Endothelial cell of umbilical vein (primary cell): ENCODE measurements around the gene FSIP1. TPM values are rescaled to one million over a fixed set of nuclear protein-coding genes. Genes with fewer than 3 reads are reported as not detected.
A peak's percentile ranks its signal among the peaks of the same experiment; 100 is the strongest.

Experiments
- BruUV-seq: library from RNA; stranded (reverse); fragments of 400-500 nt; replicated peaks from 2 replicates; lab custom pipeline; 2021; lab: Mats Ljungman, UMichigan
- CTCF ChIA-PET: fragments of 300-600, 350-600 bp; sonication (Branson Sonifier 250); formaldehyde crosslinking; loops from one replicate; lab custom pipeline; 2021; ENCODE audit warnings: antibody characterized with exemption, inconsistent platforms; lab: Charles Lee
- POLR2A ChIA-PET: fragments of 300-600, 350-600 bp; sonication (Branson Sonifier 250); formaldehyde crosslinking; loops from one replicate; lab custom pipeline; 2021; ENCODE audit warnings: antibody characterized with exemption, inconsistent platforms; lab: Charles Lee
- DNase-seq: peaks from one replicate; pipeline ENCODE4 v3.0.0-alpha.2; 2011; ENCODE audit warnings: low read depth, low spot score
- FAIRE-seq: peaks from 2 replicates; lab custom pipeline; 2011; peaks lifted over from hg19 to GRCh38; lab: Jason Lieb, UNC
- H2AFZ ChIP-seq: 2 replicates; pipeline ENCODE4 v1.6.0; 2012; ENCODE audit warnings: low read depth, low read length, control low read depth, inconsistent platforms
- H3K27ac ChIP-seq: 2 replicates; pipeline ENCODE4 v1.5.1; 2011; ENCODE audit warnings: low read depth, mild to moderate bottlenecking, control low read depth, low read length, moderate library complexity; ENCODE audit not compliant: insufficient read depth
- H3K27me3 ChIP-seq, 2 experiments: 2 replicates each; pipeline versions ENCODE4 v1.6.0 to v1.6.1; 2011; ENCODE audit warnings: low read length in 2 of 2, mixed read lengths in 1 of 2; ENCODE audit not compliant: control insufficient read depth in 2 of 2, insufficient read depth in 2 of 2
- H3K36me3 ChIP-seq, 2 experiments: 2 replicates in 1 of 2; 3 replicates in 1 of 2; pipeline ENCODE4 v1.5.1; 2011; ENCODE audit warnings: low read length in 2 of 2, mild to moderate bottlenecking in 1 of 2, moderate library complexity in 1 of 2; ENCODE audit not compliant: control insufficient read depth in 2 of 2, insufficient read depth in 2 of 2; ENCODE audit errors: extremely low read depth in 1 of 2
- H3K4me1 ChIP-seq: 3 replicates; pipeline ENCODE4 v1.5.1; 2011; ENCODE audit warnings: mild to moderate bottlenecking, low read length; ENCODE audit not compliant: control insufficient read depth, insufficient read depth; ENCODE audit errors: extremely low read depth
- H3K4me2 ChIP-seq: 2 replicates; pipeline ENCODE4 v1.6.1; 2011; ENCODE audit warnings: low read length, control low read depth, mixed read lengths; ENCODE audit not compliant: insufficient read depth
- H3K4me3 ChIP-seq, 3 experiments: fragments of 200-600 bp in 1 of 3; sonication (generic), shearing (Covaris generic) in 1 of 3; replicated peaks in 1 of 3; 2 replicates each; pipeline ENCODE4 v1.5.1; 2011 to 2016; ENCODE audit warnings: control low read depth in 3 of 3, low read length in 3 of 3, mild to moderate bottlenecking in 2 of 3, inconsistent platforms in 1 of 3, low read depth in 1 of 3, moderate library complexity in 1 of 3; ENCODE audit not compliant: insufficient read depth in 1 of 3
- H3K79me2 ChIP-seq: 2 replicates; pipeline ENCODE4 v1.6.0; 2012; ENCODE audit warnings: low read length, inconsistent platforms; ENCODE audit not compliant: control insufficient read depth, insufficient read depth
- H3K9ac ChIP-seq: replicated peaks from 2 replicates; pipeline ENCODE3; 2011; ENCODE audit warnings: low read length, control low read depth; ENCODE audit not compliant: insufficient read depth; ENCODE audit errors: extremely low read depth
- H3K9me1 ChIP-seq: replicated peaks from 3 replicates; pipeline ENCODE4 v1.6.0; 2011; ENCODE audit warnings: mild to moderate bottlenecking, low read length; ENCODE audit not compliant: control insufficient read depth, insufficient read depth; ENCODE audit errors: extremely low read depth
- H3K9me3 ChIP-seq: replicated peaks from 2 replicates; pipeline ENCODE4 v1.5.1; 2012; ENCODE audit warnings: low read length, inconsistent platforms; ENCODE audit not compliant: control insufficient read depth, insufficient read depth
- H4K20me1 ChIP-seq: replicated peaks from 2 replicates; pipeline ENCODE3; 2011; ENCODE audit warnings: mild to moderate bottlenecking, low read length; ENCODE audit not compliant: control insufficient read depth, insufficient read depth; ENCODE audit errors: extremely low read depth
- EZH2 ChIP-seq: IDR thresholded peaks from 2 replicates; pipeline ENCODE4 v1.6.1; 2012; ENCODE audit warnings: borderline replicate concordance, low read depth, mild to moderate bottlenecking, moderate library complexity, low read length, inconsistent platforms; ENCODE audit not compliant: severe bottlenecking
- FOS ChIP-seq: IDR thresholded peaks from 2 replicates; pipeline ENCODE4 v1.6.1; 2011; ENCODE audit warnings: mild to moderate bottlenecking, low read length, moderate library complexity, borderline replicate concordance; ENCODE audit not compliant: insufficient read depth
- GATA2 ChIP-seq: IDR thresholded peaks from 2 replicates; pipeline ENCODE4 v1.7.0; 2011; ENCODE audit warnings: low read depth, mild to moderate bottlenecking, moderate library complexity, mixed read lengths, low read length; ENCODE audit not compliant: insufficient read length, insufficient read depth
- JUN ChIP-seq: IDR thresholded peaks from 2 replicates; pipeline ENCODE4 v1.6.1; 2011; ENCODE audit warnings: borderline replicate concordance, low read depth; ENCODE audit not compliant: insufficient read length, insufficient read depth
- MYC ChIP-seq: IDR thresholded peaks from one replicate; pipeline ENCODE4 v1.6.1; 2011; ENCODE audit warnings: mild to moderate bottlenecking, low read depth, low read length
- POLR2A ChIP-seq: IDR thresholded peaks from 2 replicates; pipeline ENCODE4 v1.6.1; 2012; ENCODE audit warnings: low read depth, mild to moderate bottlenecking, control low read depth, low read length
- POLR2AphosphoS5 ChIP-seq: IDR thresholded peaks from 2 replicates; pipeline ENCODE4 v1.6.1; 2012; ENCODE audit warnings: low read depth, mild to moderate bottlenecking, control low read depth, low read length, moderate library complexity; ENCODE audit not compliant: insufficient read depth
- dilution Hi-C: fragments of 300-500 bp; cut with MboI; formaldehyde crosslinking; loops from one replicate; pipeline ENCODE4 v1.15.0; 2019; ENCODE audit warnings: low sequenced_read_pairs; ENCODE audit not compliant: extremely low pct_ligation_motif_present
- intact Hi-C: fragments of 100-400 bp; cut with micrococcal nuclease; formaldehyde crosslinking; loops from one replicate; pipeline ENCODE4 v1.10.0; 2022
- polyA plus RNA-seq, 4 experiments: library from polyadenylated mRNA; depleted of rRNA in 3 of 4; stranded (reverse) in 3 of 4; unstranded in 1 of 4; fragments of >200 nt; gene quantifications; 2 replicates each; pipeline versions ENCODE4 v1.2.1 to v1.2.3, GENCODE V29; 2011 to 2012; ENCODE audit warnings: missing spikeins in 1 of 4
- total RNA-seq: library from RNA; stranded (reverse); gene quantifications from 2 replicates; pipeline ENCODE4 v1.2.3, GENCODE V29; 2021
- TF ChIP-seq, protein P1 (sequence below), 2 donors: IDR thresholded peaks; 1 replicate in 1 of 2; 2 replicates in 1 of 2; pipeline ENCODE4 v1.5.1; 2011; ENCODE audit warnings: low read length in 2 of 2, mild to moderate bottlenecking in 2 of 2, moderate library complexity in 2 of 2, control low read depth in 1 of 2, inconsistent platforms in 1 of 2, low read depth in 1 of 2; ENCODE audit not compliant: insufficient read depth in 1 of 2; ENCODE audit errors: extremely low read depth in 1 of 2
- TF ChIP-seq, protein P2 (sequence below): IDR thresholded peaks from 2 replicates; pipeline ENCODE4 v1.6.1; 2011; ENCODE audit not compliant: insufficient read depth, insufficient read length

FSIP1 gene
- total and polyA plus RNA-seq, 2 donors (not counting 3 experiments of a cell fraction or from before 2014, with no cell fraction given): 0.23 to 1.1 TPM

- Histone ChIP-seq H4K20me1 (no peaks in the 10 kb centered on the region), H3K9me3 (no peaks in the 10 kb centered on the region), H3K27me3 (no peaks in the 10 kb centered on the region), H3K4me3 (no peak overlapping the region), H3K27ac (no peak overlapping the region), H3K4me2 (no peak overlapping the region), H3K9ac (no peak overlapping the region), H3K4me1 (peaks cover 14% of the 10 kb centered on the region), H3K9me1 (no peaks in the 10 kb centered on the region), H3K79me2 (peaks cover 5% of the 10 kb centered on the region), H2AFZ (no peak overlapping the region), H3K36me3 (no peaks in the 10 kb centered on the region)
- DNase-seq: no peak
- dilution Hi-C loops: no loop called here
- POLR2A ChIA-PET: no interaction called here
- FAIRE-seq: no peak
- BruUV-seq: no TSS peak
- CTCF ChIA-PET: interaction anchor here (0.6 kb wide), 1 partner anchor 160 kb away, joined by 4 read pairs; no protein-coding TSS in a partner anchor
- intact Hi-C loops: no loop called here
- no peak for TF ChIP-seq JUN
- TF ChIP-seq, protein P1, sequence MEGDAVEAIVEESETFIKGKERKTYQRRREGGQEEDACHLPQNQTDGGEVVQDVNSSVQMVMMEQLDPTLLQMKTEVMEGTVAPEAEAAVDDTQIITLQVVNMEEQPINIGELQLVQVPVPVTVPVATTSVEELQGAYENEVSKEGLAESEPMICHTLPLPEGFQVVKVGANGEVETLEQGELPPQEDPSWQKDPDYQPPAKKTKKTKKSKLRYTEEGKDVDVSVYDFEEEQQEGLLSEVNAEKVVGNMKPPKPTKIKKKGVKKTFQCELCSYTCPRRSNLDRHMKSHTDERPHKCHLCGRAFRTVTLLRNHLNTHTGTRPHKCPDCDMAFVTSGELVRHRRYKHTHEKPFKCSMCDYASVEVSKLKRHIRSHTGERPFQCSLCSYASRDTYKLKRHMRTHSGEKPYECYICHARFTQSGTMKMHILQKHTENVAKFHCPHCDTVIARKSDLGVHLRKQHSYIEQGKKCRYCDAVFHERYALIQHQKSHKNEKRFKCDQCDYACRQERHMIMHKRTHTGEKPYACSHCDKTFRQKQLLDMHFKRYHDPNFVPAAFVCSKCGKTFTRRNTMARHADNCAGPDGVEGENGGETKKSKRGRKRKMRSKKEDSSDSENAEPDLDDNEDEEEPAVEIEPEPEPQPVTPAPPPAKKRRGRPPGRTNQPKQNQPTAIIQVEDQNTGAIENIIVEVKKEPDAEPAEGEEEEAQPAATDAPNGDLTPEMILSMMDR (IDR thresholded peaks at IDR 0.05; ENCODE audit: extremely low read depth in 1 of 2, insufficient read depth in 1 of 2, low read depth in 1 of 2, low read length in 2 of 2): no peak
- TF ChIP-seq POLR2A: no peak
- no peak for TF ChIP-seq POLR2AphosphoS5
Observed at GRCh38 chr15:39574427-39574826, 208.2 kb downstream of the FSIP1 start.

- CTCF ChIA-PET: no interaction called here
- H3K27me3 ChIP-seq: no peaks in the 10 kb centered on the region
- intact Hi-C loops (no loop called here), dilution Hi-C loops (no loop called here)
- no peak overlapping the region for H3K4me2 ChIP-seq
- no peak overlapping the region for H3K27ac ChIP-seq
- H3K79me2 ChIP-seq: peaks cover under 1% of the 10 kb centered on the region
- H3K9me3 ChIP-seq: no peaks in the 10 kb centered on the region
- H3K4me3 ChIP-seq: no peak overlapping the region
- no peaks in the 10 kb centered on the region for H4K20me1 ChIP-seq
- H3K9ac ChIP-seq: no peak overlapping the region
- BruUV-seq: no TSS peak
- H2AFZ ChIP-seq: peak overlapping the region; percentile 5
- H3K9me1 ChIP-seq: no peaks in the 10 kb centered on the region
- FAIRE-seq (no peak), DNase-seq (peak; percentile 57)
- H3K36me3 ChIP-seq: no peaks in the 10 kb centered on the region
- H3K4me1 ChIP-seq: peaks cover 9% of the 10 kb centered on the region
- POLR2A ChIA-PET: no interaction called here
- TF ChIP-seq, protein P1 (IDR thresholded peaks at IDR 0.05; ENCODE audit: extremely low read depth in 1 of 2, insufficient read depth in 1 of 2, low read depth in 1 of 2, low read length in 2 of 2): no peak
- no peak for TF ChIP-seq POLR2A
- TF ChIP-seq FOS: no peak
- no peak for TF ChIP-seq GATA2
- no peak for TF ChIP-seq EZH2
- no peak for TF ChIP-seq JUN
- TF ChIP-seq, protein P2, sequence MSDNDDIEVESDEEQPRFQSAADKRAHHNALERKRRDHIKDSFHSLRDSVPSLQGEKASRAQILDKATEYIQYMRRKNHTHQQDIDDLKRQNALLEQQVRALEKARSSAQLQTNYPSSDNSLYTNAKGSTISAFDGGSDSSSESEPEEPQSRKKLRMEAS: no peak
- TF ChIP-seq POLR2AphosphoS5: no peak
- no peak for TF ChIP-seq MYC
Observed at GRCh38 chr15:39573844-39574243, 208.8 kb downstream of the FSIP1 start.
